Mucosa of gallbladder (tissue), 1 donor: Measurements from ENCODE around the gene NNAT. TPM values are rescaled to one million over a fixed set of nuclear protein-coding genes. Genes with fewer than 3 reads are reported as not detected.
"Not testable (repeated sequence)": the region's sequence is repeated elsewhere in the genome, so short reads cannot be mapped to it uniquely, and the experiment has no call there.

Experiments
- DNase-seq: peaks from one replicate; pipeline ENCODE4 v3.0.0-alpha.2; 2020; ENCODE audit warnings: low spot score
- total RNA-seq: library from RNA; stranded (reverse); gene quantifications from one replicate; pipeline ENCODE4 v1.2.1, GENCODE V29; 2021
- donor health status: DM: no; HTN: no; CAD: no.

NNAT gene
- total RNA-seq, 1 donor from 2014 or later: 6.3 TPM

- no peak for DNase-seq
Measured at GRCh38 chr20:37540001-37540400, 19.0 kb downstream of the NNAT start.

- DNase-seq: not testable (repeated sequence)
Measured at GRCh38 chr20:37540838-37541237, 19.8 kb downstream of the NNAT start.

- DNase-seq: no peak
Measured at GRCh38 chr20:37541326-37541725, 20.3 kb downstream of the NNAT start.

- DNase-seq: no peak
Measured at GRCh38 chr20:37542281-37542680, 21.2 kb downstream of the NNAT start.

GRCh38 chr20:37543828-37544227, 22.8 kb downstream of the NNAT start:
- no peak for DNase-seq

- no peak for DNase-seq
Measured at GRCh38 chr20:37544386-37544785, 23.3 kb downstream of the NNAT start.

- no peak for DNase-seq
Measured at GRCh38 chr20:37545516-37545915, 24.5 kb downstream of the NNAT start.

- no peak for DNase-seq
Measured at GRCh38 chr20:37547912-37548311, 26.9 kb downstream of the NNAT start.

- DNase-seq: not testable (repeated sequence)
Measured at GRCh38 chr20:37550101-37550920, 29.3 kb downstream of the NNAT start.

GRCh38 chr20:37551660-37552059, 30.6 kb downstream of the NNAT start:
- not testable (repeated sequence) for DNase-seq

- DNase-seq: no peak
Measured at GRCh38 chr20:37552415-37552814, 31.4 kb downstream of the NNAT start.

- DNase-seq: not testable (repeated sequence)
Measured at GRCh38 chr20:37554721-37555298, 33.8 kb downstream of the NNAT start.

GRCh38 chr20:37556538-37556937, 35.5 kb downstream of the NNAT start:
- no peak for DNase-seq

GRCh38 chr20:37558306-37558705, 37.3 kb downstream of the NNAT start:
- DNase-seq: no peak

GRCh38 chr20:37558779-37559178, 37.7 kb downstream of the NNAT start:
- no peak for DNase-seq

GRCh38 chr20:37559312-37560027, 38.4 kb downstream of the NNAT start:
- DNase-seq: no peak

GRCh38 chr20:37560629-37561028, 39.6 kb downstream of the NNAT start:
- DNase-seq: no peak

GRCh38 chr20:37562695-37563480, 41.8 kb downstream of the NNAT start:
- no peak for DNase-seq

- no peak for DNase-seq
Measured at GRCh38 chr20:37564016-37564387, 43.0 kb downstream of the NNAT start.

- DNase-seq: peak; percentile 25
Measured at GRCh38 chr20:37564388-37565133, 43.5 kb downstream of the NNAT start.

- no peak for DNase-seq
Measured at GRCh38 chr20:37565134-37565811, 44.2 kb downstream of the NNAT start.
